BE2C (cell line): Measurements from ENCODE around the gene FGF23.

Source experiments
- DNase-seq: peaks from one replicate; pipeline ENCODE4 v3.0.0-alpha.2; 2020
- H3K27me3 ChIP-seq: fragments of 250-450 bp; sonication (Bioruptor Pico); 2 replicates; pipeline ENCODE4 v1.5.1; 2020; ENCODE audit warnings: mild to moderate bottlenecking
- H3K36me3 ChIP-seq: fragments of 250-450 bp; sonication (Bioruptor Pico); 2 replicates; pipeline ENCODE4 v1.5.1; 2020; ENCODE audit warnings: mild to moderate bottlenecking
- H3K4me1 ChIP-seq: fragments of 250-450 bp; sonication (Bioruptor Pico); 2 replicates; pipeline ENCODE4 v1.5.1; 2020
- H3K4me3 ChIP-seq: 2 replicates; pipeline ENCODE4 v1.5.1; 2011; ENCODE audit warnings: low read depth, low read length
- H3K9me3 ChIP-seq: fragments of 250-450 bp; sonication (Bioruptor Pico); 2 replicates; pipeline ENCODE4 v1.5.1; 2020
- CTCF ChIP-seq: IDR thresholded peaks from 2 replicates; pipeline ENCODE4 v1.5.1; 2012; ENCODE audit warnings: mild to moderate bottlenecking, low read depth, low read length

The FGF23 gene

GRCh38 chr12:4331221-4331620 is 48.3 kb downstream of the FGF23 start:
- H3K4me1 ChIP-seq = no peaks in the 10 kb centered on the region
- H3K27me3 ChIP-seq = no peaks in the 10 kb centered on the region
- H3K36me3 ChIP-seq = no peaks in the 10 kb centered on the region
- DNase-seq = no peak
- TF ChIP-seq CTCF = no peak
- no peak overlapping the region for H3K4me3 ChIP-seq
- H3K9me3 ChIP-seq = no peaks in the 10 kb centered on the region

- no peak overlapping the region for H3K4me3 ChIP-seq
- no peaks in the 10 kb centered on the region for H3K4me1 ChIP-seq
- TF ChIP-seq CTCF = no peak
- no peaks in the 10 kb centered on the region for H3K27me3 ChIP-seq
- no peaks in the 10 kb centered on the region for H3K9me3 ChIP-seq
- no peaks in the 10 kb centered on the region for H3K36me3 ChIP-seq
- DNase-seq = no peak
These were observed 49.3 kb downstream of the FGF23 start for GRCh38 chr12:4330203-4330602.

- no peaks in the 10 kb centered on the region for H3K4me1 ChIP-seq
- no peak overlapping the region for H3K4me3 ChIP-seq
- no peak for TF ChIP-seq CTCF
- no peaks in the 10 kb centered on the region for H3K9me3 ChIP-seq
- no peak for DNase-seq
- H3K36me3 ChIP-seq = no peaks in the 10 kb centered on the region
- H3K27me3 ChIP-seq = no peaks in the 10 kb centered on the region
These were observed 52.2 kb downstream of the FGF23 start for GRCh38 chr12:4327293-4327692.

- H3K36me3 ChIP-seq = no peaks in the 10 kb centered on the region
These were observed 53.5 kb downstream of the FGF23 start for GRCh38 chr12:4325966-4326365.

GRCh38 chr12:4324366-4324765 is 55.1 kb downstream of the FGF23 start:
- Histone ChIP-seq H3K4me1 (no peaks in the 10 kb centered on the region), H3K27me3 (no peaks in the 10 kb centered on the region), H3K4me3 (no peak overlapping the region), H3K9me3 (no peaks in the 10 kb centered on the region), H3K36me3 (no peaks in the 10 kb centered on the region)
- no peak for TF ChIP-seq CTCF
- DNase-seq = no peak

More at GRCh38 chr12:4325966-4326365, 53.5 kb downstream of the FGF23 start:
- no peaks in the 10 kb centered on the region for H3K9me3 ChIP-seq
- no peak for DNase-seq
- no peaks in the 10 kb centered on the region for H3K4me1 ChIP-seq
- H3K27me3 ChIP-seq = no peaks in the 10 kb centered on the region
- H3K4me3 ChIP-seq = no peak overlapping the region
- TF ChIP-seq CTCF = no peak

GRCh38 chr12:4323396-4323795 is 56.1 kb downstream of the FGF23 start:
- no peaks in the 10 kb centered on the region for H3K9me3 ChIP-seq
- no peaks in the 10 kb centered on the region for H3K27me3 ChIP-seq
- DNase-seq = no peak
- no peak overlapping the region for H3K4me3 ChIP-seq
- TF ChIP-seq CTCF = no peak
- H3K4me1 ChIP-seq = no peaks in the 10 kb centered on the region
- no peaks in the 10 kb centered on the region for H3K36me3 ChIP-seq
